ENCODE measurements around the gene VSNL1.

GRCh38 chr2:17611036-17611435 lies 70.5 kb downstream of the VSNL1 start:
- TF ChIP-seq CTCF (conservative IDR thresholded peaks at IDR 0.05; ENCODE audit: low read depth, low read length) (no peak), EZH2 (IDR thresholded peaks at IDR 0.05; ENCODE audit: borderline replicate concordance, low read depth, low read length, poor library complexity, severe bottlenecking) (no peak)
